Activated naive CD8-positive, alpha-beta T cell treated with anti-CD3 and anti-CD28 coated beads for 36 hours (primary cell): ENCODE data around the gene SPG21. TPM values are rescaled to one million over a fixed set of nuclear protein-coding genes. Genes with fewer than 3 reads are reported as not detected.
"Not testable (repeated sequence)": the region's sequence is repeated elsewhere in the genome, so short reads cannot be mapped to it uniquely, and the experiment has no call there.

Experiments
- DNase-seq: peaks from one replicate; pipeline ENCODE4 v3.0.0; 2021
- H3K27ac Mint-ChIP-seq: one replicate; pipeline ENCODE4 v1.8.0; 2022; ENCODE audit warnings: mild to moderate bottlenecking, moderate library complexity, mixed read lengths
- H3K27me3 Mint-ChIP-seq: one replicate; pipeline ENCODE4 v1.8.0; 2022; ENCODE audit warnings: mild to moderate bottlenecking, mixed read lengths
- H3K36me3 Mint-ChIP-seq: one replicate; pipeline ENCODE4 v1.8.0; 2021; ENCODE audit warnings: mild to moderate bottlenecking, mixed read lengths
- H3K4me1 Mint-ChIP-seq: one replicate; pipeline ENCODE4 v1.8.0; 2021; ENCODE audit warnings: mixed read lengths
- H3K4me3 Mint-ChIP-seq: one replicate; pipeline ENCODE4 v1.8.0; 2022; ENCODE audit warnings: mild to moderate bottlenecking, moderate library complexity, mixed read lengths
- H3K9me3 Mint-ChIP-seq: one replicate; pipeline ENCODE4 v1.8.0; 2022; ENCODE audit warnings: mixed read lengths
- total RNA-seq, 2 experiments: library from RNA; stranded (reverse); gene quantifications; one replicate each; pipeline ENCODE4 v1.2.3, GENCODE V29; 2021

Gene SPG21
- total RNA-seq, 2 experiments from 2014 or later, result 69.2 to 73.3 TPM

DNA sequence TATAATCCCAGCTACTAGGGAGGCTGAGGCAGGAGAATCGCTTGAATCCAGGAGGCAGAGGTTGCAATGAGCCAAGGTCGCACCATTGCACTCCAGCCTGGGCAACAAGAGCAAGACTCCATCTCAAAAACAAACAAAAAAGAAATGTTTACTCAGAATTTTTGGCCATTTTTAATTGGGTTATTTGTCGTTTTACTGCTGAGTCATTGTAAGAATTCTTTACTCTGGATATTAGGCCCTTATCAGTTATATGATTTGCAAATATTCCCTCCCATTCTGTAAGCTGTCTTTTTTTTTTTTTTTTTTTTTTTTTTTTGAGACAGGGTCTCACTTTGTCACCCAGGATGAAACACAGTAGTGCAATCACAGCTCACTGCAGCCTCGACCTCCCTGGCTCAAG, 21.5 kb upstream of the SPG21 start:
- H3K27ac Mint-ChIP-seq, H3K27me3 Mint-ChIP-seq, DNase-seq, H3K4me1 Mint-ChIP-seq, H3K9me3 Mint-ChIP-seq, H3K4me3 Mint-ChIP-seq: not testable (repeated sequence)
- H3K36me3 Mint-ChIP-seq, result peaks cover 47% of the 10 kb centered on the region

DNA sequence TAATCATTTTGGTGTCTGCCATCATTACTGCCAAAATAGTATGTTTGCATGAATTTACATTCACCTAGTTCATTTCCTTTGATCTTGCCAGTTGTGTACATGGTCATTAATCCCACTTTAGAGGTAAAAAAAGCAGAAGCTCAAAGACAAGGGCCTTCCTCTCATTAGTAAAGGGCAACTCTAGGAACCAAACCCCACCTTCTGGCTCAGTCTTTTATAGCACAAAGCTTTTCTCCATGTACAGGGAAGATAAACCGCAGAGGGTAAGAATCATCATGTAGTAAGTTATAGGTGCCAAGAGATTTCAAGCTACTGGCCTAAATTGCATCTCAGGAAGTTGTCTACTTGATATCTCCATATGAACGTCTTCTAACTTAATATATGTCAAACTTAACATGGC, 19.3 kb upstream of the SPG21 start:
- Mint-ChIP-seq H3K9me3 (peaks cover 5% of the 10 kb centered on the region), H3K4me3 (no peak overlapping the region), H3K4me1 (no peaks in the 10 kb centered on the region), H3K27ac (no peak overlapping the region), H3K36me3 (peaks cover 31% of the 10 kb centered on the region), H3K27me3 (no peaks in the 10 kb centered on the region)
- DNase-seq, result no peak

DNA sequence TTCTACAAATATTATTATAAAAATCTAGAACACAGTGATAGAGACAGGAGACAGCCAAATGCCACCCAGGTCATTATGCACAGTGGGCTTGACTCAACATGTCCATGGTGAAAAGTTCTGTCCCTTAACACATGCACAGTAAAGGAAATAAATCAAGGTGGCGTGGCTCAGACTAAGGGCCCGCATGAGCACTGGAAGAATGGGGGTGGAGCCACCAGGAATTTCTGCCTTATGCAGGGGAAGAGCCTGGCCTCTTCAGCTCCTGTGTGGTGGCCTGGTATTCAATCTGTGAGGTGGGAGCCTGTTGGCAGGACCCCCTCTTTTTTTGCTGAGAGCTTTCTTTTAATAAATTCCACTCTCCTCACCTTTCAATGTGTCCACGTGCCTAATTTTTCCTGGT, 17.2 kb upstream of the SPG21 start:
- DNase-seq, result no peak
- peaks cover 18% of the 10 kb centered on the region for H3K36me3 Mint-ChIP-seq
- no peaks in the 10 kb centered on the region for H3K4me1 Mint-ChIP-seq
- H3K9me3 Mint-ChIP-seq, result no peaks in the 10 kb centered on the region
- no peak overlapping the region for H3K27ac Mint-ChIP-seq
- H3K4me3 Mint-ChIP-seq, result no peak overlapping the region
- H3K27me3 Mint-ChIP-seq, result no peaks in the 10 kb centered on the region

DNA sequence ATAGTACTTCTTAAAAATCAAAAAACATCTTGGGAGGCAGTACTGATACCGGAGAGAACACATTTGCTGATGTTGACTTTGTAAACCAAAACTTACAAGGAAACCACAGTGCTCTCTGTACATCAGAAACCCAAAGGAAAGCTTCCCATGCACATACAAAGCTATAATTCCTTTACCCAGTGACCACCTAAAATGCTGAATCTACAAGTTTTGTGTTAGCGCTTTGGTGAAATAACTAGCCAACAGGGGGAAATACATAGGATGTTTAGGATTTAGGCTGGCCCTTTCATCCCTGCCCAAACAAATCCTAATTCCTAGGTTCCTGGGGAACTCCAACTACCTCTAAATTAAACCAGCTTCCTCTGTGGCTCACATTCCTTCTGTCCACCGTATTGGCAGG, 15.3 kb upstream of the SPG21 start:
- Mint-ChIP-seq H3K27ac (no peak overlapping the region), H3K27me3 (no peaks in the 10 kb centered on the region), H3K9me3 (no peaks in the 10 kb centered on the region), H3K36me3 (peaks cover 7% of the 10 kb centered on the region), H3K4me1 (no peaks in the 10 kb centered on the region), H3K4me3 (no peak overlapping the region)
- DNase-seq, result no peak

DNA sequence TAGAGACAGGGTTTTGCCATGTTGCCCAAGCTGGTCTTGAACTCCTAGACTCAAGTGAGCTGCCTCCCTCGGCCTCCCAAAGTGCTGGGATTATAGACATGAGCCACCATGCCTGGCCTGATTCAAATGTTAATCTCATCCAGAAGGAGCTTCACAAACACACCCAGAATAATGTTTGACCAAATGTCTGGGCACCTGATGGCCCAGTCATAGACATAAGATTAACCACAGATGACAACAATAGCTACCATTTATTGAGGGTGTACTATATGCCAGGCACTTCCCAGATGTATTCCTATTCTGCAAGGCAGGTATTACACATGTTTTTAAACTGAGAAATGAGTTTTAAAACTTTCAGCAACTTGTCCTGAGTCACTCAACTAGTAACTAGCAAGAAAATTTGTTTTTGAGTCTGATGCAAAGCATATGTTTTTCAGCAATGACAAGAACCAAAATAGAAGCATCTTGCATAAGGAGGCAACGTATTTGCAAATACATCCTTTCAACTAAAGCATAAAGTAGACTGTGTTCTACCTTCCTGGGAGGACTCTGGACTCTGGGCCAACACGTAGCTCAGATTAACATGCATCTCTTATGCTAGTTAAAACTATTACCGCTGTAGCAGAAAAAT, 8.1 kb upstream of the SPG21 start:
- DNase-seq, result no peak
- no peaks in the 10 kb centered on the region for H3K27me3 Mint-ChIP-seq
- peaks cover 4% of the 10 kb centered on the region for H3K4me1 Mint-ChIP-seq
- H3K9me3 Mint-ChIP-seq, result no peaks in the 10 kb centered on the region
- H3K27ac Mint-ChIP-seq, result no peak overlapping the region
- no peak overlapping the region for H3K4me3 Mint-ChIP-seq
- H3K36me3 Mint-ChIP-seq, result peaks cover 3% of the 10 kb centered on the region

DNA sequence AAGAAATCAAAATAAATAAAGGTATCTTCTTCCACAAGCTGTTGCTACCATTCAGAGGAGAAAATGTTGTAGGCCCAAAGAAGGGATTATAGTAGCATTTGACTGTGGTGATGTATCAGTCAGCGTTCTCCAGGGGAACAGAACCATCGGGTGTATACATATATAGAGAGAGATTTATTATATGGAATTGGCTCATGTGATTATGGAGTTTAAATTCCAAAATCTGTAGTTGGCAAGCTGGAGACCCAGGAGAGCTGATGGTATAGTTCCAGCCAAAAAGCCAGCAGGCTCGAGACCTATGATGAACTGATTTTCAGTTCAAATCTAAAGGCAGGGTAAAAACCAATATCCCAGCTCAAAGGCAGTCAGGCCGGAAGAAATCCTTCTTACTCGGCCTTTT, 7.4 kb upstream of the SPG21 start:
- Mint-ChIP-seq H3K9me3 (no peaks in the 10 kb centered on the region), H3K4me1 (peaks cover 5% of the 10 kb centered on the region), H3K27me3 (no peaks in the 10 kb centered on the region), H3K36me3 (no peaks in the 10 kb centered on the region), H3K27ac (no peak overlapping the region), H3K4me3 (no peak overlapping the region)
- DNase-seq, result no peak

DNA sequence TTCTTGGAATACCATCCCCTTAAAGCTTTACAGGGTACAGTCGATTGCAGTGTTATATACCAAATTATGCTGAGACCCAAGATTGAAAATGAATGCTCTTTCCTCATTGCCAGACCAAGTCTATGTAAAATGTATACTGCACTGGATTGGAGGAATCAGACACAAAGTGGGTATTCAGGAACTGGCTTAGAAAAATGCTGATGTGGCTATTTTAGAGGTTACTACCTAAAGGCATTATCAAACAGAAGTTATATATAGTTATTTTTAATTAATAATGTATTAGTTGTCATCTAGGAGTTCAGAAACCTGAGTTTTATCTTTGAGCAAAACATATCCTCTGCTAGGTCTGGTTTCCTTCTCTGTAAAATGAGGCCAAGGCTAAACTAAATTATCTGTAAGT, 3.6 kb upstream of the SPG21 start:
- Mint-ChIP-seq H3K4me1 (peaks cover 18% of the 10 kb centered on the region), H3K27ac (no peak overlapping the region), H3K9me3 (no peaks in the 10 kb centered on the region), H3K36me3 (peaks cover 7% of the 10 kb centered on the region), H3K4me3 (no peak overlapping the region), H3K27me3 (no peaks in the 10 kb centered on the region)
- no peak for DNase-seq

DNA sequence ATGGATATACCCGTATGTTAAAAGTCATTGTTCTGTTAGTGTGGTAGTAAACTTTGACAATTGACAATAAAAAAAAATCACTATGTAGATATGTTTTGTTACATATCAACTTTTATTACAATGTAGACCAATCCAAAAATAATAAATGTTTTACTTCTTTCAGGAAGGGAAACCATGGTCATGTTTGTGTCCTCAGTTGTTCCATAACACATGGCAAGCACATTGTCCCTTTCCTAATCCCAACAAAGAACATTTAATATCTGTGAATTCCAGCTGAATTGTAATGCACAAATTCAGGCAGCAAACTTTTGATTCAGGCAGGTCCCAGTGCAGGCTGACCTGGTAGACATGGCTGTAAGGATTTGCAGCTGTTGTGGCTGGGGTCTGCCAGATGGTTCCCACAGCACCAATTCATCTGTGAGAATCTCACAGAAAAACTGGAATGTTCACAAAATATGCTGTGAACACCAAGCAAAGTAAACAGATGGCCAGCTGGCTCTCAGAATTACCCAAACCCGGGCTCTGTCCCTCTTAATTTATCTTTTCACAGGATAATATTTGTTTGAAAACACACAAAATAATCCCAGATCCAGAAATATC, 1.9 kb upstream of the SPG21 start:
- no peak for DNase-seq
- Mint-ChIP-seq H3K4me1 (peaks cover 31% of the 10 kb centered on the region), H3K36me3 (peaks cover 9% of the 10 kb centered on the region), H3K4me3 (no peak overlapping the region), H3K27ac (no peak overlapping the region), H3K27me3 (no peaks in the 10 kb centered on the region), H3K9me3 (no peaks in the 10 kb centered on the region)

DNA sequence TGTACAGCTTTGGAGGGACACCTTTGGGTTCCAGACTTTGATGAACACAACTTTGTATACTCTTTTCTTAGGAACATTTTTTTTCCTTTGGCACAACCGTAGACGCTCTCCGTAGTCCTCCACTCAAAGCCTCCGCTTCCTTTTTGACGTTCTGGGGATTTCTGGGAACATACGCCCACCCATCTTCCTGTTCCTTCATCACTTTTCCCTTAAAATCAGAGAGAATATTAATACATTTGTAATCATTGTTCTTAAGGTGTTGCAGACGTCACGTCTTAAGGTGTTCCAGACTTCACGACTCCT, 405 bp upstream of the SPG21 start:
- no peaks in the 10 kb centered on the region for H3K9me3 Mint-ChIP-seq
- DNase-seq, result no peak
- no peaks in the 10 kb centered on the region for H3K27me3 Mint-ChIP-seq
- peaks cover 12% of the 10 kb centered on the region for H3K36me3 Mint-ChIP-seq
- H3K27ac Mint-ChIP-seq, result peak overlapping the region; percentile 88
- peaks cover 38% of the 10 kb centered on the region for H3K4me1 Mint-ChIP-seq
- peak overlapping the region; percentile 90 for H3K4me3 Mint-ChIP-seq

DNA sequence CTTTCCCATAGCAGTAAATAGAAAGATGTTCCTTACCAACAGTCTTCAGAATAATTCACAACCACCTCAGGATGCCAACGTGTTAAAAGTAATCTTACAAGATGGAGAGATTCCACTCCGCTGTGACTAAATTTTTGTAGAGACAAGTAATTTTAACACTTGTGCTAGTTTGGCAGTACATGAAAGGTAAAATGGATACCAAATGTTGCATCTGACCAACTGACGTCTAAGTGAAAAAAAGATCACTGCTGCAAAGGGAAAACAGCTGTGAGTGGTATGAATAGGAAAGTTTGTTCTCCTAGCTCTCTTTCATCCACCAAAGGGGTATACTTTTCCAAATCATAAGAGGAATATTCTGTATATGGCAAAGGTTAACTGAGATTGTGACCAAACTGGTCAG, 2.6 kb downstream of the SPG21 start:
- H3K36me3 Mint-ChIP-seq, result peaks cover 17% of the 10 kb centered on the region
- no peak overlapping the region for H3K4me3 Mint-ChIP-seq
- DNase-seq, result no peak
- H3K9me3 Mint-ChIP-seq, result no peaks in the 10 kb centered on the region
- H3K27ac Mint-ChIP-seq, result no peak overlapping the region
- no peaks in the 10 kb centered on the region for H3K27me3 Mint-ChIP-seq
- H3K4me1 Mint-ChIP-seq, result peaks cover 41% of the 10 kb centered on the region

DNA sequence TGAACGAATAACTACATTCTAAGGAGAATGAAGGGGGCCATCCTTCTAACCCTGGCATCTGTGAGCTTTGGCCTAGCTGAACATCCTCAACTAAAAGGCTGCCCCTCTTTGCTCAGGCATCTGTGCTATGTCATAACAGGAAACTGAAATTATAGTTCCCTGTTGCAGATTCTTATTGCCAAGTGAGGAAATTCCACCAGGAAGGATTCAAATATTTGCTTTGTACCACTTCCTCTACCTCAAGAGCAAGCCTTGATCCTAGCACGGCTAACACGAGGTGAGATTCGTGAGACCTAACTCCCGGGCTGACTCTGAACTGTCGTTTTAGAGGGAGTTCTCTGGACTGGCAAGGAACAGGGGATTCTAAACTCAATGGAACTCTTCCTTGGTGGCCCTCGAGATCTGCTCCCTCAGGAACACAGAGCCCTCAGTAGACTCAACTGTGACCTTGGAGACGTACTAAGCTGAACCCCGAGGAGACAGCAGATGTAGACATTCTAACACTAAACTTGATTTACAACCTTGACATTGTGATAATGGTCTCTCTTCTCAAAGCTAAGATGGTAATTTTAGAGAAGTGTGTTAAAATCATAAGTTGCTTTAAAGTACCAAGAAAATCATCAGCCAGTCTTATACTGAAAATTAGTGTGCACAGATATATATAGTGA, 4.2 kb downstream of the SPG21 start:
- H3K27ac Mint-ChIP-seq, result peak overlapping the region; percentile 50
- no peak for DNase-seq
- H3K4me1 Mint-ChIP-seq, result peaks cover 41% of the 10 kb centered on the region
- H3K36me3 Mint-ChIP-seq, result peaks cover 17% of the 10 kb centered on the region
- no peaks in the 10 kb centered on the region for H3K9me3 Mint-ChIP-seq
- peak overlapping the region; percentile 15 for H3K4me3 Mint-ChIP-seq
- H3K27me3 Mint-ChIP-seq, result no peaks in the 10 kb centered on the region

DNA sequence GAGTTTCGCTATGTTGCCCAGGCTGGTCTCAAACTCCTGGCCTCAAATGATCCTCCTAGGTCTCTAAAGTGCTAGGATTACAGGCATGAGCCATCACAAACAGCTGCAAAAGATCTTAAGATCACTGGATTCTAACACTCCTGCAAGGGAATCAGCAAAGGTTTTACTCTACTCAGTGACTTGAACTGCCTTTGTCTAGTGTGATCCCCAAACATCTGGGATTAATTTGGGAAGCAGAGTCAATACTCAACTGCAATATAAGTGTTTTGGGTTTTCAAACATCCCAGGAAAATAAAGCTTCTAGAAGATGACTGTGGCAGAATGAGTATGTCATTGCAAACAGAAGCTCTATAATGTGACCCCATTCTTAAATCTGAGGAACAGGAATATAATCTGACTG, 7.2 kb downstream of the SPG21 start:
- H3K4me3 Mint-ChIP-seq, result no peak overlapping the region
- no peaks in the 10 kb centered on the region for H3K9me3 Mint-ChIP-seq
- H3K36me3 Mint-ChIP-seq, result peaks cover 10% of the 10 kb centered on the region
- peaks cover 25% of the 10 kb centered on the region for H3K4me1 Mint-ChIP-seq
- H3K27me3 Mint-ChIP-seq, result no peaks in the 10 kb centered on the region
- DNase-seq, result no peak
- H3K27ac Mint-ChIP-seq, result no peak overlapping the region

DNA sequence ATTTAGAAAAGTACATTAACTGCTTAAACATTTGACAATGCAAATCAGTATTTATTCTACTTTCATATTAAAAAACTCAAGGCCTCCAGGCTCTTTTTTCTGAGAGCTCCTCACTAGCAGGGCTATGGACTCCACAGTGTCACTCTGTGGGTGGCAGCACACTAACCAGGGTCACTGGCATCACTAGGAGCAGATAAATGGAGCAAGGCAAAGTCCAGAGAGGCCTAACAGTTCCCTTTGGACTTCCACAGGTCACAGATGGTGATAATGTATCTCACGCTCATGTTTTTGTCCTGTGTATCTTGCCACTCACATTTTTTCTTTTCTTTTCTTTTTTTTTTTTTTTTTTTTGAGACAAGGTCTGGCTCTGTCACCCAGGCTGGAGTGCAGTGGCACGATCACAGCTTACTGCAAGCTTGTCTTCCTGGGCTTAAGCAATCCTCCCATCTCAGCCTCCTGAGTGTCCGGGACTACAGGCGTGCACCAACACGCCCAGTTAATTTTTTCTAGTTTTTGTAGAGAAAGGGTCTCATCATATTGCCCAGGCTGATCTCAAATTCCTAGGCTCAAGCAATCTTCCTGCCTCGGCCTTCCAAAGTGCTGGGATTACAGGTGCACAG, 7.8 kb downstream of the SPG21 start:
- Mint-ChIP-seq H3K27ac (no peak overlapping the region), H3K27me3 (no peaks in the 10 kb centered on the region), H3K36me3 (peaks cover 13% of the 10 kb centered on the region), H3K4me3 (no peak overlapping the region), H3K4me1 (peaks cover 20% of the 10 kb centered on the region), H3K9me3 (no peaks in the 10 kb centered on the region)
- DNase-seq, result no peak

DNA sequence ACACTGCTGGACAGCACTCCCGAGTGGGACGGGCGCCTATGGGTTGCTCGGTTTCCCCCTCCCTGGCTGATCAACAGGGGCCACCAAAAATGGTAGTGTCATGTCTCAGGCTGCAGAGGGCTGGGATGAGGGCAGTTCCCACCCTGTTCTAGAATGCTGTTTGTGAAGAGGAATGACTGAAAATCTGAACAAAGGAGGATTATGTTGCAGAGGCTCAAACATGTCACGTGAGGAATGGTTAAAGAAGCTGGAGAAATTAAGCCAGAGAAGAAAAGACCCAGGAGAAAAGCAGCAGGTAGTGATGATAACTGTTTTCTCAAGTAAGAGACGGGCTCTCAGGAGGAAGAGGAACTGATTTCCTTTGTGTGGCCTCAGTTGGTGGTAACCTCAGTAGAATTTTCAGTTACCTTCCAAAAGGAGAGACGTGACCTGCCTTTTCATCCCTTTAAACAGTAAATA, 10.4 kb downstream of the SPG21 start:
- H3K27ac Mint-ChIP-seq, result no peak overlapping the region
- no peak overlapping the region for H3K4me3 Mint-ChIP-seq
- H3K4me1 Mint-ChIP-seq, result peaks cover 6% of the 10 kb centered on the region
- no peaks in the 10 kb centered on the region for H3K27me3 Mint-ChIP-seq
- DNase-seq, result no peak
- H3K9me3 Mint-ChIP-seq, result no peaks in the 10 kb centered on the region
- H3K36me3 Mint-ChIP-seq, result peaks cover 16% of the 10 kb centered on the region

DNA sequence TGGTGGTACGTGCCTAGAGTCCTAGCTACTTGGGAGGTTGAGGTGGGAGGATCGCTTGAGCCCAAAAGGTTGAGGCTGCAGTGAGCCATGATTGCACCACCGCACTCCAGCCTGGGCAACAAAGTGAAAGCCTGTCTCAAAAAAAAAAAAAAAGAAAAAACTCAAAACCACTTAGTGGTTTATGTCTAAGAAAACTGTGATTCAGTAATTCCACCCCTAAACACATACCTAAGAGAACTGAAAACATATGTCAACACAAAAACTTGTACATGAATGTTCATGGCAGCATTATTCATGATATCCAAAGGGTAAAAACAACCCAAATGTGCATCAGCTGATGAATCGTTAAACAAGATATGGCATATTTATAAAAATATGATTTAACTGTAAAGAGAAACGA, 14.3 kb downstream of the SPG21 start:
- no peak overlapping the region for H3K4me3 Mint-ChIP-seq
- no peaks in the 10 kb centered on the region for H3K9me3 Mint-ChIP-seq
- no peak for DNase-seq
- peaks cover 18% of the 10 kb centered on the region for H3K36me3 Mint-ChIP-seq
- H3K27ac Mint-ChIP-seq, result no peak overlapping the region
- H3K4me1 Mint-ChIP-seq, result no peaks in the 10 kb centered on the region
- H3K27me3 Mint-ChIP-seq, result no peaks in the 10 kb centered on the region

DNA sequence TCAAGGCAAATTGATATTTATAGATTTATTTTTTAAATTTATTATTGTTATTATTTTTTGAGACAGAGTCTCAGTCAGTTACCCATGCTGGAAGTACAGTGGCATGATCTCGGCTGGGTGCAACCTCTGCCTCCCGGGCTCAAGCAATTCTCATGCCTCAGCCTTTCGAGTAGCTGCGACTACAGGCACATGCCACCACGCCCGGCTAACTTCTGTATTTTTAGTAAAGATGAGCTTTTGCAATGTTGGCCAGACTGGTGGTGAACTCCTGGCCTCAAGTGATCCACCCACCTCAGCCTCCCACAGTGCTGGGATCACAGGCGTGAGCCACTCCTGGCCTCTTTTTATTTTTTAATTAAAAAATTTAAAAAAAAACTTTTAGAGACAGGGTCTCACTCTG, 19.0 kb downstream of the SPG21 start:
- Mint-ChIP-seq H3K27me3 (no peaks in the 10 kb centered on the region), H3K9me3 (no peaks in the 10 kb centered on the region), H3K4me1 (no peaks in the 10 kb centered on the region), H3K4me3 (no peak overlapping the region), H3K27ac (no peak overlapping the region), H3K36me3 (peaks cover 18% of the 10 kb centered on the region)
- DNase-seq, result no peak
